OCI-LY7 (cell line): Measurements from ENCODE around the gene PRSS33. TPM values are rescaled to one million over a fixed set of nuclear protein-coding genes. Genes with fewer than 3 reads are reported as not detected.

ENCODE experiments used
- BruUV-seq: library from RNA; stranded (reverse); fragments of 400-500 nt; replicated peaks from 2 replicates; lab custom pipeline; 2021; lab: Mats Ljungman, UMichigan
- CTCF ChIA-PET: fragments of 300-600 bp; sonication (Branson Sonifier 250); formaldehyde crosslinking; loops from one replicate; lab custom pipeline; 2022; ENCODE audit warnings: antibody characterized with exemption; ENCODE audit not compliant: unreplicated experiment; lab: Charles Lee
- POLR2A ChIA-PET: fragments of 300-600 bp; sonication (Branson Sonifier 250); formaldehyde crosslinking; loops from one replicate; lab custom pipeline; 2022; ENCODE audit warnings: antibody characterized with exemption; lab: Charles Lee
- DNase-seq: peaks from one replicate; pipeline ENCODE4 v3.0.0-alpha.2; 2015; ENCODE audit warnings: low spot score
- H2AFZ ChIP-seq: fragments of 200-600 bp; sonication (generic), shearing (Covaris generic); 2 replicates; pipeline ENCODE4 v1.6.1; 2014; ENCODE audit warnings: mild to moderate bottlenecking, antibody characterized with exemption, low read length, moderate library complexity
- H3K27ac ChIP-seq: fragments of 200-600 bp; sonication (generic); 2 replicates; pipeline ENCODE4 v1.5.1; 2014; ENCODE audit warnings: mixed run types, low read depth, mild to moderate bottlenecking, moderate library complexity, low read length, inconsistent platforms; ENCODE audit not compliant: poor library complexity, severe bottlenecking
- H3K36me3 ChIP-seq: fragments of 200-600 bp; sonication (generic); 2 replicates; pipeline ENCODE4 v1.6.1; 2014; ENCODE audit warnings: mild to moderate bottlenecking, antibody characterized with exemption, low read length, moderate library complexity, mixed read lengths; ENCODE audit not compliant: insufficient read depth
- H3K4me1 ChIP-seq: fragments of 200-600 bp; sonication (generic); 2 replicates; pipeline ENCODE4 v1.5.1; 2014; ENCODE audit warnings: mild to moderate bottlenecking, low read length; ENCODE audit not compliant: insufficient read depth, poor library complexity, severe bottlenecking
- H3K4me2 ChIP-seq: fragments of 200-600 bp; sonication (generic); 2 replicates; pipeline ENCODE4 v1.6.1; 2014; ENCODE audit warnings: mild to moderate bottlenecking, low read length
- H3K4me3 ChIP-seq: fragments of 200-600 bp; sonication (generic); 2 replicates; pipeline ENCODE4 v1.5.1; 2014; ENCODE audit warnings: mild to moderate bottlenecking, low read depth, low read length; ENCODE audit not compliant: poor library complexity, severe bottlenecking
- H3K79me2 ChIP-seq: fragments of 200-600 bp; sonication (generic); 2 replicates; pipeline ENCODE4 v1.6.1; 2016; ENCODE audit warnings: low read depth, mild to moderate bottlenecking, low read length, moderate library complexity, mixed read lengths; ENCODE audit not compliant: insufficient read depth
- H3K9me2 ChIP-seq: fragments of 200-600 bp; sonication (generic); 2 replicates; pipeline ENCODE4 v1.6.1; 2016; ENCODE audit warnings: mild to moderate bottlenecking, low read length, mixed read lengths; ENCODE audit not compliant: insufficient read depth
- H3K9me3 ChIP-seq: fragments of 200-600 bp; sonication (generic); 2 replicates; pipeline ENCODE4 v1.6.1; 2014; ENCODE audit warnings: mild to moderate bottlenecking, mixed run types, low read length, mixed read lengths
- H4K20me1 ChIP-seq: fragments of 200-600 bp; sonication (generic); 2 replicates; pipeline ENCODE4 v1.6.1; 2014; ENCODE audit warnings: mild to moderate bottlenecking, antibody characterized with exemption, low read length, moderate library complexity, mixed read lengths; ENCODE audit not compliant: insufficient read depth
- CTCF ChIP-seq: fragments of 200-600 bp; sonication (generic); conservative IDR thresholded peaks from 2 replicates; pipeline ENCODE4 v1.5.1; 2014; ENCODE audit warnings: mild to moderate bottlenecking, antibody characterized with exemption, low read length, moderate library complexity, mixed read lengths
- EZH2phosphoT487 ChIP-seq: fragments of 200-600 bp; sonication (generic); IDR thresholded peaks from 2 replicates; pipeline ENCODE4 v1.6.1; 2018; ENCODE audit warnings: low read depth, borderline replicate concordance, mild to moderate bottlenecking, mixed run types, antibody characterized with exemption, low read length, moderate library complexity, mixed read lengths
- intact Hi-C: fragments of 100-400 bp; cut with micrococcal nuclease; formaldehyde crosslinking; loops from one replicate; pipeline ENCODE4 v1.10.0; 2022; ENCODE audit not compliant: unreplicated experiment
- total RNA-seq, 2 experiments: library from RNA; depleted of rRNA in 1 of 2; stranded (reverse); fragments of >200 nt in 1 of 2; shearing (Covaris generic) in 1 of 2; gene quantifications; 2 replicates each; pipeline ENCODE4 v1.2.3, GENCODE V29; 2014 to 2022

PRSS33 gene
- total RNA-seq, 2 experiments from 2014 or later: not detected

- Histone ChIP-seq H3K9me2 (no peaks in the 10 kb centered on the region), H3K4me2 (no peak overlapping the region), H4K20me1 (no peaks in the 10 kb centered on the region), H3K27ac (no peak overlapping the region), H3K4me1 (peaks cover 2% of the 10 kb centered on the region), H3K9me3 (no peaks in the 10 kb centered on the region), H3K4me3 (no peak overlapping the region), H3K79me2 (peaks cover 6% of the 10 kb centered on the region; the same call in 1 of the 2 replicates), H2AFZ (no peak overlapping the region), H3K36me3 (peaks cover 98% of the 10 kb centered on the region)
- CTCF ChIA-PET: no interaction called here
- intact Hi-C loops: no loop called here
- no peak for DNase-seq
- POLR2A ChIA-PET: no interaction called here
- peak; percentile 54 for TF ChIP-seq CTCF
- TF ChIP-seq EZH2phosphoT487: no peak
- BruUV-seq: no TSS peak
These were observed 17.1 kb downstream of the PRSS33 start for GRCh38 chr16:2770057-2770951.

DNA sequence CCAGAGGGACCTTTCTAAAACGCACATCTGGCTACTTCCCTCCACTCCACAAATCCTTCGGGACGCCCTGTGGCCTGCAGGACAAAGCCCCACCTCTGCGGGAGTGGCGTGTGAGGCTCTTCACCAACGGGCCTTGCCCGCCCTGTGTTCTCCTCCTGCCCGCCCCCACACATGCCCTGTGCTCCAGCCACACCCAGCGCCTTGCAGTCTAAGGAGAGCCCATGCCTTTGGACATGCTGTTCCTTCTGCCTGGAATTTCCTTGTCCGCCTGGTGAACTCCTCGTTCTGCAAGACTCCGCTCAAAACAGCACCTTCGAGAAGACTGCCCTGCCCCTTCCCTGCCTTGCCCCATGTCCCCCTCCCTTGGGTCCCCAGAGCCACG lies 17.7 kb downstream of the PRSS33 start:
- POLR2A ChIA-PET: no interaction called here

More for the DNA sequence above, 17.7 kb downstream of the PRSS33 start:
- no peak overlapping the region for H2AFZ ChIP-seq
- intact Hi-C loops: no loop called here
- CTCF ChIA-PET: no interaction called here
- no TSS peak for BruUV-seq
- H3K4me3 ChIP-seq: no peak overlapping the region
- H3K27ac ChIP-seq: no peak overlapping the region
- peaks cover 11% of the 10 kb centered on the region; the same call in 1 of the 2 replicates for H3K79me2 ChIP-seq
- TF ChIP-seq EZH2phosphoT487: no peak
- TF ChIP-seq CTCF: no peak
- peaks cover 98% of the 10 kb centered on the region for H3K36me3 ChIP-seq
- peaks cover under 1% of the 10 kb centered on the region for H4K20me1 ChIP-seq
- H3K4me1 ChIP-seq: no peaks in the 10 kb centered on the region
- no peaks in the 10 kb centered on the region for H3K9me3 ChIP-seq
- DNase-seq: no peak
- H3K9me2 ChIP-seq: no peaks in the 10 kb centered on the region
- no peak overlapping the region for H3K4me2 ChIP-seq
